ENCODE measurements around the gene SIRPA.

- no peak for TF ChIP-seq EZH2 (IDR thresholded peaks at IDR 0.05; ENCODE audit: insufficient read depth, low read length)
- TF ChIP-seq, protein P1, sequence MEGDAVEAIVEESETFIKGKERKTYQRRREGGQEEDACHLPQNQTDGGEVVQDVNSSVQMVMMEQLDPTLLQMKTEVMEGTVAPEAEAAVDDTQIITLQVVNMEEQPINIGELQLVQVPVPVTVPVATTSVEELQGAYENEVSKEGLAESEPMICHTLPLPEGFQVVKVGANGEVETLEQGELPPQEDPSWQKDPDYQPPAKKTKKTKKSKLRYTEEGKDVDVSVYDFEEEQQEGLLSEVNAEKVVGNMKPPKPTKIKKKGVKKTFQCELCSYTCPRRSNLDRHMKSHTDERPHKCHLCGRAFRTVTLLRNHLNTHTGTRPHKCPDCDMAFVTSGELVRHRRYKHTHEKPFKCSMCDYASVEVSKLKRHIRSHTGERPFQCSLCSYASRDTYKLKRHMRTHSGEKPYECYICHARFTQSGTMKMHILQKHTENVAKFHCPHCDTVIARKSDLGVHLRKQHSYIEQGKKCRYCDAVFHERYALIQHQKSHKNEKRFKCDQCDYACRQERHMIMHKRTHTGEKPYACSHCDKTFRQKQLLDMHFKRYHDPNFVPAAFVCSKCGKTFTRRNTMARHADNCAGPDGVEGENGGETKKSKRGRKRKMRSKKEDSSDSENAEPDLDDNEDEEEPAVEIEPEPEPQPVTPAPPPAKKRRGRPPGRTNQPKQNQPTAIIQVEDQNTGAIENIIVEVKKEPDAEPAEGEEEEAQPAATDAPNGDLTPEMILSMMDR (IDR thresholded peaks at IDR 0.05; ENCODE audit: insufficient read depth, low read depth, low read length): no peak
Measured at GRCh38 chr20:1958426-1958825, 63.2 kb downstream of the SIRPA start.
